COR-L47 (cell line): ENCODE measurements around the gene KCNH2.

Experiments
- DNase-seq: peaks from one replicate; lab custom pipeline; 2025; lab: John Stamatoyannopoulos, UW

Gene KCNH2

GRCh38 chr7:150946421-150947240 lies 31.5 kb downstream of the KCNH2 start:
- no peak for DNase-seq

GRCh38 chr7:150945853-150946420 lies 32.2 kb downstream of the KCNH2 start:
- no peak for DNase-seq

- no peak for DNase-seq
Observed at GRCh38 chr7:150945171-150945852, 32.8 kb downstream of the KCNH2 start.

- DNase-seq, result no peak
Observed at GRCh38 chr7:150944066-150945042, 33.8 kb downstream of the KCNH2 start.

GRCh38 chr7:150943453-150943814 lies 34.7 kb downstream of the KCNH2 start:
- no peak for DNase-seq

GRCh38 chr7:150942591-150943452 lies 35.3 kb downstream of the KCNH2 start:
- DNase-seq, result no peak

- peak; percentile 50 for DNase-seq
Observed at GRCh38 chr7:150942001-150942590, 36.0 kb downstream of the KCNH2 start.

GRCh38 chr7:150941351-150942000 lies 36.6 kb downstream of the KCNH2 start:
- no peak for DNase-seq

- DNase-seq, result peak; percentile 23
Observed at GRCh38 chr7:150940431-150941102, 37.6 kb downstream of the KCNH2 start.

- DNase-seq, result no peak
Observed at GRCh38 chr7:150939466-150939865, 38.7 kb downstream of the KCNH2 start.

GRCh38 chr7:150939052-150939451 lies 39.1 kb downstream of the KCNH2 start:
- no peak for DNase-seq

- DNase-seq, result no peak
Observed at GRCh38 chr7:150938566-150938965, 39.6 kb downstream of the KCNH2 start.

GRCh38 chr7:150937848-150938561 lies 40.1 kb downstream of the KCNH2 start:
- DNase-seq, result peak; percentile 24

- DNase-seq, result no peak
Observed at GRCh38 chr7:150936018-150936417, 42.1 kb downstream of the KCNH2 start.

- no peak for DNase-seq
Observed at GRCh38 chr7:150935149-150935548, 43.0 kb downstream of the KCNH2 start.

GRCh38 chr7:150934045-150934766 lies 43.9 kb downstream of the KCNH2 start:
- DNase-seq, result no peak

GRCh38 chr7:150931199-150931869 lies 46.8 kb downstream of the KCNH2 start:
- peak; percentile 74 for DNase-seq

- DNase-seq, result no peak
Observed at GRCh38 chr7:150928541-150928940, 49.6 kb downstream of the KCNH2 start.
